Measurements from ENCODE around the gene CDK3.

DNA sequence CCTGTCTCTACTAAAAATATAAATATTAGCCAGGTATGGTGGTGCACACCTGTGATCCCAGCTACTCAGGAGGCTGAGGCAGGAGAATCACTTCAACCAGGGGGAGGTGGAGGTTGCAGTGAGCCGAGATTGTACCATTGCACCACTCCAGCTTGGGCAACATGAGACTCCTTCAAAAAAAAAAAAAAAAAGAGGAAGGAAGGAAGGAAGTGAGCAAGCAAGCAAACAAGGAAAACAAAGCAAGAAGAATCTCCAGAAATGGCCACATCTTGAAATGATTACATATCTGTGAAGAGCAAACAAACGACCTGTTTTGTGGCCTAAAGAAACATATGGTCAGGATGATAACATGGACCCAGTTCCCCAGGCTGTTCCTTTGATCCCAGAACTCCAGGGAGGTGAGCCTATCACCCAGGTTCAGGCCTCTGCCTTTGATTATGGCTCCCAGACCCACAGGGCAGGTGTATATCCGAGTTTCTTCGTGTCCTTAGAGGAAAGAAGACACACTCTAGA, 30.6 kb upstream of the CDK3 start:
- TF ChIP-seq YY1 (IDR thresholded peaks at IDR 0.05; ENCODE audit: low read depth) (no peak), TAF1 (IDR thresholded peaks at IDR 0.05; ENCODE audit: low read depth) (no peak), EP300 (IDR thresholded peaks at IDR 0.05; ENCODE audit: borderline replicate concordance) (no peak), NFIC (IDR thresholded peaks at IDR 0.05) (no peak), FOXM1 (IDR thresholded peaks at IDR 0.05; ENCODE audit: borderline replicate concordance, low read depth) (no peak), CEBPB (IDR thresholded peaks at IDR 0.05) (no peak), REST (IDR thresholded peaks at IDR 0.05; ENCODE audit: low read depth) (no peak), MAX (IDR thresholded peaks at IDR 0.05) (no peak), CREB1 (IDR thresholded peaks at IDR 0.05; ENCODE audit: low read depth) (no peak), USF1 (IDR thresholded peaks at IDR 0.05) (no peak), TEAD4 (IDR thresholded peaks at IDR 0.05) (no peak), EGR1 (IDR thresholded peaks at IDR 0.05) (no peak), RAD21 (IDR thresholded peaks at IDR 0.05; ENCODE audit: low read depth) (no peak)

Data from Ishikawa (cell line).